Measurements from ENCODE around the gene NGEF.

The NGEF gene

GRCh38 chr2:232971744-232972143, 41.3 kb downstream of the NGEF start:
- DNase-seq (ENCODE audit: low read depth) = no peak
- no peak overlapping the region for H3K4me3 ChIP-seq (replicated peaks; ENCODE audit: low read depth, low read length)
- TF ChIP-seq, protein P1, sequence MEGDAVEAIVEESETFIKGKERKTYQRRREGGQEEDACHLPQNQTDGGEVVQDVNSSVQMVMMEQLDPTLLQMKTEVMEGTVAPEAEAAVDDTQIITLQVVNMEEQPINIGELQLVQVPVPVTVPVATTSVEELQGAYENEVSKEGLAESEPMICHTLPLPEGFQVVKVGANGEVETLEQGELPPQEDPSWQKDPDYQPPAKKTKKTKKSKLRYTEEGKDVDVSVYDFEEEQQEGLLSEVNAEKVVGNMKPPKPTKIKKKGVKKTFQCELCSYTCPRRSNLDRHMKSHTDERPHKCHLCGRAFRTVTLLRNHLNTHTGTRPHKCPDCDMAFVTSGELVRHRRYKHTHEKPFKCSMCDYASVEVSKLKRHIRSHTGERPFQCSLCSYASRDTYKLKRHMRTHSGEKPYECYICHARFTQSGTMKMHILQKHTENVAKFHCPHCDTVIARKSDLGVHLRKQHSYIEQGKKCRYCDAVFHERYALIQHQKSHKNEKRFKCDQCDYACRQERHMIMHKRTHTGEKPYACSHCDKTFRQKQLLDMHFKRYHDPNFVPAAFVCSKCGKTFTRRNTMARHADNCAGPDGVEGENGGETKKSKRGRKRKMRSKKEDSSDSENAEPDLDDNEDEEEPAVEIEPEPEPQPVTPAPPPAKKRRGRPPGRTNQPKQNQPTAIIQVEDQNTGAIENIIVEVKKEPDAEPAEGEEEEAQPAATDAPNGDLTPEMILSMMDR (IDR thresholded peaks at IDR 0.05; ENCODE audit: low read length, missing control alignments) = no peak

DNA sequence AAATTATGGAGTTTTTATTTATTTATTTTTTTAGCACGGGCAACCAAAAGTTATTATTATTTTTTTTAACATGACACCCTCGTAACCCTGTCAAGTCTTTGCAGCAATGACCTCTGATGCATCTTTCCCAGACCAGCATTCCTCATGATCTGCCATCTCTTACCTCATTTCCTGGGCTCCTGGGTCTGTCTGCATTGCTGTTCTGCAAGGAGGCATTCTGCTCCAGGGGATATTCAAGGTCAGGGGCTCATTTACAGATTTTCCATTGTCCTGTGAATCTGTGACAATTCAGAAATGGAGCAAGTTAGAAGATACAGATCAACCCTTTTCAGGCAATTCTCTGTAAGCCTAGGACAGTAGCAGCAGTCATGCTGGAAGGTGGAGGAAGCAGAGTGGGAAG, 43.0 kb downstream of the NGEF start:
- TF ChIP-seq, protein P1 (IDR thresholded peaks at IDR 0.05; ENCODE audit: low read length, missing control alignments) = no peak
- no peak overlapping the region for H3K4me3 ChIP-seq (replicated peaks; ENCODE audit: low read depth, low read length)
- DNase-seq (ENCODE audit: low read depth) = no peak

- TF ChIP-seq, protein P1 (IDR thresholded peaks at IDR 0.05; ENCODE audit: low read length, missing control alignments) = no peak
- H3K4me3 ChIP-seq (replicated peaks; ENCODE audit: low read depth, low read length) = no peak overlapping the region
- DNase-seq (ENCODE audit: low read depth) = no peak
These were observed 45.6 kb downstream of the NGEF start for GRCh38 chr2:232967474-232967873.

- peak; percentile 4 for DNase-seq (ENCODE audit: low read depth)
- TF ChIP-seq, protein P1 (IDR thresholded peaks at IDR 0.05; ENCODE audit: low read length, missing control alignments) = no peak
These were observed 46.9 kb downstream of the NGEF start for GRCh38 chr2:232966122-232966521.

DNA sequence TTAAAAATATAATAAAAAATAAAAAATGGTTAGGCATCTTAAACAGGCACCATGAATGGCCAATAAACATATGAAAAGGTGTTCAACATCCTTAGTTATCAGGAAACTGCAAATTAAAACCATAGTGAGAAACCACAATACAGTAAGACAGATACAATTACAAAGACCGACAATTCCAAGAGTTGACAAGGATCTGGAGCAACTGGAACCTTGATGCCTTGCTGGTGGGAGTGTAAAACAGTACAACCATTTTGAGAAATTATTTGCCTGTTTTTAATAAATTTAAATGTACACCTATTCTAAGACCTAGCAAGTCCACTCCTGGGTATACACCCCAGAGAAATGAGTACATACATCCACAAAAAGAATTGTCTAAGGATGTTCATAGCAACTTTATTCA, 49.1 kb downstream of the NGEF start:
- TF ChIP-seq, protein P1 (IDR thresholded peaks at IDR 0.05; ENCODE audit: low read length, missing control alignments) = no peak
- no peak for DNase-seq (ENCODE audit: low read depth)
- no peak overlapping the region for H3K4me3 ChIP-seq (replicated peaks; ENCODE audit: low read depth, low read length)

More at GRCh38 chr2:232966122-232966521, 46.9 kb downstream of the NGEF start:
- no peak overlapping the region for H3K4me3 ChIP-seq (replicated peaks; ENCODE audit: low read depth, low read length)

DNA sequence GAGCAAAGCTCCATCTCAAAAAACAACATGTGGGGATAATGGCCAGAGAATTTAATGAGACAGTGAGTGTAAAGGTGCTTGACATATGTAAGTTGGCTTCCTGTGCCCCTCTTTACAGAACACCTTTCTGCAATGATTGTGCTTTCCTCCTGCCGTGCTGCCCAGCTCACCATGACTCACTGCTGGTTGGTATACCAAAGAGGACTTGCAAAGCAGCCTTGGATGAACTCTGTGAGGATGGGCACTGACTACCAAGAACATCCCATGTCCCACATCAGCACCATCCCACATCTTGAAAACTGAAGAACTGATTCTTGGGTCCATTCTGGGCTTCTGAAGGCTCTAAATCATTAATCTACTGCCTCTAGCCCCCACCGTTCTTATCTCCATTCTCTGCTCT, 52.2 kb downstream of the NGEF start:
- no peak for DNase-seq (ENCODE audit: low read depth)
- no peak overlapping the region for H3K4me3 ChIP-seq (replicated peaks; ENCODE audit: low read depth, low read length)
- TF ChIP-seq, protein P1 (IDR thresholded peaks at IDR 0.05; ENCODE audit: low read length, missing control alignments) = no peak

GRCh38 chr2:232959139-232959538, 53.9 kb downstream of the NGEF start:
- H3K4me3 ChIP-seq (replicated peaks; ENCODE audit: low read depth, low read length) = no peak overlapping the region
- no peak for DNase-seq (ENCODE audit: low read depth)
- TF ChIP-seq, protein P1 (IDR thresholded peaks at IDR 0.05; ENCODE audit: low read length, missing control alignments) = no peak
